HAP-1 (cell line): ENCODE measurements around the gene FMNL2.

Experiments
- DNase-seq, 2 experiments: peaks; one replicate each; pipeline ENCODE4 v3.0.0-alpha.2; 2016 to 2020; ENCODE audit warnings: low spot score in 2 of 2
- H3K27me3 ChIP-seq: fragments of 250-450 bp; sonication (Bioruptor Pico); 2 replicates; pipeline ENCODE4 v1.5.1; 2020; ENCODE audit warnings: low read depth, mild to moderate bottlenecking, moderate library complexity
- H3K36me3 ChIP-seq: fragments of 250-450 bp; sonication (Bioruptor Pico); replicated peaks from 2 replicates; pipeline ENCODE4 v1.5.1; 2020; ENCODE audit warnings: mild to moderate bottlenecking
- H3K4me1 ChIP-seq: fragments of 250-450 bp; sonication (Bioruptor Pico); 2 replicates; pipeline ENCODE4 v1.5.1; 2020; ENCODE audit warnings: mild to moderate bottlenecking
- H3K4me3 ChIP-seq: fragments of 250-450 bp; sonication (Bioruptor Pico); 2 replicates; pipeline ENCODE4 v1.5.1; 2020; ENCODE audit warnings: mild to moderate bottlenecking, moderate library complexity
- H3K9me3 ChIP-seq: fragments of 250-450 bp; sonication (Bioruptor Pico); 2 replicates; pipeline ENCODE4 v1.5.1; 2020; ENCODE audit warnings: mild to moderate bottlenecking, moderate library complexity
- in situ Hi-C: fragments of 300-500 bp; cut with MboI; formaldehyde crosslinking; loops from 3 replicates; pipeline ENCODE4 v1.14.3; 2020; ENCODE audit warnings: low sequenced_read_pairs, inconsistent platforms, mixed read lengths

Gene FMNL2

GRCh38 chr2:152613235-152613634 is 278.3 kb downstream of the FMNL2 start:
- H3K36me3 ChIP-seq = peaks cover 10% of the 10 kb centered on the region
- DNase-seq = no peak
- no peaks in the 10 kb centered on the region for H3K27me3 ChIP-seq
- H3K9me3 ChIP-seq = no peaks in the 10 kb centered on the region
- in situ Hi-C loops = no loop called here
- H3K4me3 ChIP-seq = no peak overlapping the region
- H3K4me1 ChIP-seq = no peaks in the 10 kb centered on the region

- no peaks in the 10 kb centered on the region for H3K4me1 ChIP-seq
- in situ Hi-C loops = no loop called here
- no peak for DNase-seq
- peaks cover 10% of the 10 kb centered on the region for H3K36me3 ChIP-seq
- no peak overlapping the region for H3K4me3 ChIP-seq
- no peaks in the 10 kb centered on the region for H3K27me3 ChIP-seq
- no peaks in the 10 kb centered on the region for H3K9me3 ChIP-seq
Observed at GRCh38 chr2:152615177-152615576, 280.2 kb downstream of the FMNL2 start.

- in situ Hi-C loops = no loop called here
- peaks cover 10% of the 10 kb centered on the region for H3K36me3 ChIP-seq
- no peaks in the 10 kb centered on the region for H3K27me3 ChIP-seq
- H3K4me3 ChIP-seq = no peak overlapping the region
- H3K9me3 ChIP-seq = no peaks in the 10 kb centered on the region
- no peaks in the 10 kb centered on the region for H3K4me1 ChIP-seq
- no peak for DNase-seq
Observed at GRCh38 chr2:152617456-152618192, 282.6 kb downstream of the FMNL2 start.

DNA sequence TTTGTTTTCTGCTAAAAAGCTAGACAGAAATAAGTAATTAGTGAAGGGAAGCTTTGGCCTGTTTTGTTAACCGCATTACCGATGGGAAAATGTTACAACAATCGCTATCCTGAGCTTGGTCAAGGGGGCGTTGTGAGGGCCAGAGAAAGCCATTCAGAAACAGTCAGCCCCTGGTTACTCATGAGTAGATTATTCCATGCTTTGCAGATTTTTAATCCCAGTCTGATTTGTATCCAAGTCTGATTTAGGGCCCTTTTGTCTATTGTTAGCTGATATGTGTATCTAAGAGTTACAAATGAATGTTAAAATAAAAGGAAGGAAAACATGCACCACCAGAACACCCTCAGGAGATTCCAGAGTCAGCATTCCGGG is 283.2 kb downstream of the FMNL2 start:
- Histone ChIP-seq H3K36me3 (peaks cover 10% of the 10 kb centered on the region), H3K9me3 (no peaks in the 10 kb centered on the region), H3K4me1 (no peaks in the 10 kb centered on the region), H3K27me3 (no peaks in the 10 kb centered on the region), H3K4me3 (no peak overlapping the region)
- no peak for DNase-seq
- in situ Hi-C loops = no loop called here

GRCh38 chr2:152620208-152620607 is 285.2 kb downstream of the FMNL2 start:
- Histone ChIP-seq H3K9me3 (no peaks in the 10 kb centered on the region), H3K4me1 (no peaks in the 10 kb centered on the region), H3K36me3 (peaks cover 10% of the 10 kb centered on the region), H3K4me3 (no peak overlapping the region), H3K27me3 (no peaks in the 10 kb centered on the region)
- no peak for DNase-seq
- in situ Hi-C loops = no loop called here

DNA sequence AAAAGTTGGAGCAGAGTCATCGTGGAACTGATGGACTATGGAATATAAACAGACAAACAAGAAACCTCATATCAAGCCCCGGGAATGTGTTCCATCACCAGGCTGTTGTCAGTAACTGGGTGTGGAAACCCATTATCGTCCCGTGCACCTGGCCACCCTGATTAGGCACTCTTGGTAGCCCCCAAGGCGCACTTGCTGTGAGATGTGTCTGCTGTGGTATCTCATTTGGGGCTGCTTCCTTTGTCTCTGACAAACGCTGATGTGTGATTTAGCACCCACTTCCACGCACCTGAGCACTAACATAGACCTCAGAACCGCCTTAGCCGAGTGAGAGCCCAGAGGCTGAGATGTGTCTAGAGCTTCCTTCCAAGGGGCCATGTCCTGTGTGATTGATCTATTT is 286.0 kb downstream of the FMNL2 start:
- Histone ChIP-seq H3K4me1 (no peaks in the 10 kb centered on the region), H3K36me3 (peaks cover 10% of the 10 kb centered on the region), H3K27me3 (no peaks in the 10 kb centered on the region), H3K9me3 (no peaks in the 10 kb centered on the region), H3K4me3 (no peak overlapping the region)
- no peak for DNase-seq
- in situ Hi-C loops = no loop called here

- Histone ChIP-seq H3K36me3 (peaks cover 6% of the 10 kb centered on the region), H3K9me3 (no peaks in the 10 kb centered on the region), H3K4me3 (no peak overlapping the region), H3K4me1 (no peaks in the 10 kb centered on the region), H3K27me3 (no peaks in the 10 kb centered on the region)
- in situ Hi-C loops = no loop called here
- DNase-seq = no peak
Observed at GRCh38 chr2:152622219-152622618, 287.2 kb downstream of the FMNL2 start.

DNA sequence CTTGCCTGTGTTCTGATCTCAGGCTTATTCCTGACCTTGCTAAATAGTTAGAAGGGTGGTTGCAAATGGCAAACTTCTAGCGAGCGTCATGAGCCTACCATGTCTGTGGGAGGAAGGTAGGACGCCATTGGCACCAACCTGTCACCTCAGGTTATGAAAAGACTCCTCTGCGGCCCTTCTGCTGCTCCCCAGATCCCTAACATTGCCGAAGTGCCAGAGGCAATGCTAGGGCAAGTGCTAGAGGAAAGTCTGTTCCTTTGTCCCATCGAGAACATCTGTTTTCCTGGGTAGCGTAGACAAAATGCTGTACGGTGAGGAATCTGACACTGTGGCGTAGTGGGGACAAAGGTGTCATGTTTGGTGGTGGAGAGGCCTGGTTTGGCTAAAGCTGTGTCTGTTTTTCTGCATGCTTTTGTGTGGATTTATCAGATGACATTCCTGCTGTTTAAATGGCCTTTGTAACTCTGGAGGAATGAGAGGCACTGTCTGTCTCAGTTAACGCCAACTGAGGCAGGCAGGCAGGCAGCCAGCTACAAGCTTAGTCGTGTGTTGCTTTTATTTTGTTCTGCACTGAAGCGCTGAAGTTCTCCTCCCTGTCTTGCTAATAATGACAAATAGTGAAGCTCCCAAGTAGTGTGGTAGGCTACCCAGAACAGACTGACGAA is 288.2 kb downstream of the FMNL2 start:
- no peaks in the 10 kb centered on the region for H3K9me3 ChIP-seq
- no peaks in the 10 kb centered on the region for H3K27me3 ChIP-seq
- in situ Hi-C loops = no loop called here
- H3K4me3 ChIP-seq = no peak overlapping the region
- H3K36me3 ChIP-seq = no peaks in the 10 kb centered on the region
- no peak for DNase-seq
- H3K4me1 ChIP-seq = no peaks in the 10 kb centered on the region

DNA sequence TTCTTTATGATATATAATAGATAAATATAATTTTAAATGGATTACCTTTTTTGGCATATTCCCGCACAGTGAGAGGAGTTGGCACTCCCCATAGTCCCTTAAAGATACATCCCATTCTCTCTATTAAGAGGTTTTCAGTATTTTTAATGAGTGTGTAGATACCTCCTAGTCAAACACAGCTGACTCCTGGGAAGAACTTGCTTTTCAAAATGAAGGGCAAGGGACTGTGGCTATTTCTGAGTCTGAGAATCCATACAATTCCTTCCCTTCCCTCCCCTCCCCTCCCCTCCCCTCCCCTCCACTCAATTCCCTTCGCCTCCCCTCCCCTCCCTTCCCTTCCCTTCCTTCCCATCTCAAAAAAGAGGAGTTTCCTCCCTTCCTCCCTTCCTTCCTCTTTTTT is 288.8 kb downstream of the FMNL2 start:
- Histone ChIP-seq H3K4me3 (no peak overlapping the region), H3K4me1 (no peaks in the 10 kb centered on the region), H3K27me3 (no peaks in the 10 kb centered on the region), H3K36me3 (no peaks in the 10 kb centered on the region; the same call in 1 of the 2 replicates), H3K9me3 (no peaks in the 10 kb centered on the region)
- DNase-seq = no peak
- in situ Hi-C loops = no loop called here

DNA sequence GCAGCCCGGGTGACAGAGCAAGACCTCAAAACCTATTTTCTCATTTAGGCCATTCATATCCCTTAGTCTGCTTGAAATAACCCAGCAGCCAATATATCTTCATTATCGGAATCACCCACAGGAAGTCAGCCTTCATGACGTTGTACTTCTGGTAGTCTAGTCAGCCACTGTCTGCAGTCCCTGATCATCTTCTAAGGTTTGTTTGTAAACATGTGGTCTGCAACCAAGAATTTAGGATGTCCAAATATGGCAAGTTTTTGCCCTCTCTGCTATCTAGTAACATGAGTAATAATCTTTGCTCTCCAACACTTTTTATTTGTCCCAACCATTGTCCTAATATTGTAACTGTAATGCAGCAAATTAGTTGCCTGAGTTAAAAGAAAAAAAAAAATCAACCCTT is 289.8 kb downstream of the FMNL2 start:
- H3K36me3 ChIP-seq = no peaks in the 10 kb centered on the region; the same call in none of the 2 replicates

GRCh38 chr2:152626911-152627339 is 292.0 kb downstream of the FMNL2 start:
- Histone ChIP-seq H3K4me3 (no peak overlapping the region), H3K9me3 (no peaks in the 10 kb centered on the region), H3K27me3 (no peaks in the 10 kb centered on the region), H3K36me3 (peaks cover under 1% of the 10 kb centered on the region), H3K4me1 (no peaks in the 10 kb centered on the region)
- in situ Hi-C loops = no loop called here
- DNase-seq = no peak

More for the DNA sequence above, 289.8 kb downstream of the FMNL2 start:
- Histone ChIP-seq H3K9me3 (no peaks in the 10 kb centered on the region), H3K27me3 (no peaks in the 10 kb centered on the region), H3K4me3 (no peak overlapping the region), H3K4me1 (no peaks in the 10 kb centered on the region)
- in situ Hi-C loops = no loop called here
- no peak for DNase-seq

DNA sequence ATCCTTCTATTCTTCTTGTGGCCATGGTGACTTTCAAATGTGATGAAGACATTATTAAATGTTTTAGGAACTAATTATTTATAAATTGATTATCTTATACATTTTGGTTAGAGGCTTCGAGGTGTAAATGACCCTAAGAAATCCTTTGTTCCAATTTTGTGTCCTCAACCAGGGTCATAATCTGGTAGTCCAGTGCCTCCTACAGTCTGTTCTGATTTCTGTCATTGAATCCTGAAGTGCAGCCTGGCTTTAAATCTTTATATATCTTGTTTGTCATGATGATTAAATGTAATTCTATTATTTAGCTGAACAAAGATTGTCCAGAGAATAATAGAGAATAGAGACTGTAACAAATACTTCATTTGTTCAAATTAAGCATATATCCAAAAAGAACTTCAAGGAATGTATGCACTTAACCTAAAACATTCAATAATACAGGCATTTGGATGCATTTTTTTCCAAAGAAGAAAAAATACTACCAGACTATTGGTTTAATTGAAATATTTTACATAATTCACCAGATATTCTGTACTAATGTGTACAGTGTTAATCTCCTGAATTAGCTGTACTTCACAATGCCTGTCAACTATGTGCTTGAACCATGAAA is 292.5 kb downstream of the FMNL2 start:
- peak in 1 of 2 experiments; percentile 44 for DNase-seq
- in situ Hi-C loops = no loop called here
- Histone ChIP-seq H3K27me3 (no peaks in the 10 kb centered on the region), H3K9me3 (no peaks in the 10 kb centered on the region), H3K36me3 (peaks cover 4% of the 10 kb centered on the region), H3K4me1 (no peaks in the 10 kb centered on the region), H3K4me3 (no peak overlapping the region)

DNA sequence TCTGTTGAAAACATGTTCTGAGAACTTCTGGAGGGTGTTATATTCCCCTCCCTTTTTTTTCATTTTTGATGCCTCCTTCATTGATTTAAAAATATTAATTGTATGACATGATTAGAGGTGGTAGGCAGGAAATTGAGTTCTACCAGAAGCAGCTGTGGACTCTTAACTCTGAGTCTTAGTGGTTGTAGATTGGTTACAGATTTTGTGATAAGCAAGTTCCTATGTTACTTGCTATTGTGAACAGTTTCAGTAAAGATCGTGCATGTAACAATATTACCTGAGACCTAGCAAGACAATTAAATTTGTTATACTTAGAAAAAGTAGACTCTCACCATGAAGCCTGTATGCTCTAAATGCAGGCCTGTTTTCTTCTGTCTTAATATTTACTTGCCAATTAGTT is 294.2 kb downstream of the FMNL2 start:
- H3K4me3 ChIP-seq = no peak overlapping the region
- DNase-seq = no peak
- peaks cover 4% of the 10 kb centered on the region for H3K36me3 ChIP-seq
- H3K4me1 ChIP-seq = no peaks in the 10 kb centered on the region
- H3K27me3 ChIP-seq = no peaks in the 10 kb centered on the region
- in situ Hi-C loops = no loop called here
- no peaks in the 10 kb centered on the region for H3K9me3 ChIP-seq

- peaks cover 4% of the 10 kb centered on the region for H3K36me3 ChIP-seq
- in situ Hi-C loops = loop anchor here (5.0 to 10.0 kb wide), 2 partner anchors 438 to 596 kb away; no protein-coding TSS in a partner anchor
- no peak overlapping the region for H3K4me3 ChIP-seq
- no peaks in the 10 kb centered on the region for H3K4me1 ChIP-seq
- no peak for DNase-seq
- H3K9me3 ChIP-seq = no peaks in the 10 kb centered on the region
- H3K27me3 ChIP-seq = no peaks in the 10 kb centered on the region
Observed at GRCh38 chr2:152630466-152630865, 295.5 kb downstream of the FMNL2 start.
